Thyroid gland (tissue), 4 donors: Measurements from ENCODE around the gene COTL1. TPM values are rescaled to one million over a fixed set of nuclear protein-coding genes. Genes with fewer than 3 reads are reported as not detected.

ENCODE experiments used
- DNase-seq, 2 donors: peaks; one replicate each; pipeline ENCODE4 v3.0.0-alpha.2; 2019
- H3K27ac ChIP-seq, 3 donors: fragments of 200-600 bp; sonication (generic); 1 replicate in 2 of 3; 2 replicates in 1 of 3; pipeline ENCODE4 v1.5.1; 2016 to 2019; ENCODE audit warnings: mild to moderate bottlenecking in 1 of 3, moderate library complexity in 1 of 3
- H3K27me3 ChIP-seq: fragments of 200-600 bp; sonication (generic); one replicate; pipeline ENCODE4 v1.5.1; 2019
- H3K36me3 ChIP-seq, 2 donors: fragments of 200-600 bp; sonication (generic); one replicate each; pipeline ENCODE4 v1.5.1; 2016 to 2019
- H3K4me1 ChIP-seq, 2 donors: fragments of 200-600 bp; sonication (generic); one replicate each; pipeline ENCODE4 v1.5.1; 2017 to 2019
- H3K4me3 ChIP-seq, 3 donors: fragments of 200-600 bp; sonication (generic); replicated peaks in 1 of 3; 1 replicate in 2 of 3; 2 replicates in 1 of 3; pipeline ENCODE4 v1.5.1; 2016; ENCODE audit warnings: mild to moderate bottlenecking in 1 of 3
- H3K9me3 ChIP-seq: fragments of 200-600 bp; sonication (generic); one replicate; pipeline ENCODE4 v1.5.1; 2017
- POLR2A ChIP-seq, 2 donors: fragments of 450-650 bp; IDR thresholded peaks; one replicate each; pipeline ENCODE4 v1.6.1; 2017; ENCODE audit warnings: antibody characterized with exemption in 2 of 2, mild to moderate bottlenecking in 2 of 2, moderate library complexity in 1 of 2
- WGBS, 2 donors: methylation state at CpG; one replicate each; pipeline ENCODE4 v1.1.5; 2017; 5-methylcytosine and 5-hydroxymethylcytosine counted together
- intact Hi-C: fragments of 100-400 bp; cut with DNase I; formaldehyde crosslinking; loops from one replicate; pipeline ENCODE4 v1.15.1; 2023
- total RNA-seq, 4 donors: library from RNA; depleted of rRNA; stranded (reverse); fragments of >200 nt; gene quantifications; one replicate each; pipeline ENCODE4 v1.2.3, GENCODE V29; 2016
- TF ChIP-seq, protein P1 (sequence below), 6 experiments: fragments of 200-600 bp in 3 of 6; fragments of 450-650 bp in 3 of 6; sonication (generic) in 3 of 6; IDR thresholded peaks; one replicate each; pipeline ENCODE4 v1.5.1; 2016 to 2019; ENCODE audit warnings: antibody characterized with exemption in 6 of 6, mild to moderate bottlenecking in 2 of 6, inconsistent platforms in 1 of 6, moderate library complexity in 1 of 6

COTL1 gene
- total RNA-seq, 4 donors from 2014 or later = 26.0 to 39.7 (median 31.4) TPM

DNA sequence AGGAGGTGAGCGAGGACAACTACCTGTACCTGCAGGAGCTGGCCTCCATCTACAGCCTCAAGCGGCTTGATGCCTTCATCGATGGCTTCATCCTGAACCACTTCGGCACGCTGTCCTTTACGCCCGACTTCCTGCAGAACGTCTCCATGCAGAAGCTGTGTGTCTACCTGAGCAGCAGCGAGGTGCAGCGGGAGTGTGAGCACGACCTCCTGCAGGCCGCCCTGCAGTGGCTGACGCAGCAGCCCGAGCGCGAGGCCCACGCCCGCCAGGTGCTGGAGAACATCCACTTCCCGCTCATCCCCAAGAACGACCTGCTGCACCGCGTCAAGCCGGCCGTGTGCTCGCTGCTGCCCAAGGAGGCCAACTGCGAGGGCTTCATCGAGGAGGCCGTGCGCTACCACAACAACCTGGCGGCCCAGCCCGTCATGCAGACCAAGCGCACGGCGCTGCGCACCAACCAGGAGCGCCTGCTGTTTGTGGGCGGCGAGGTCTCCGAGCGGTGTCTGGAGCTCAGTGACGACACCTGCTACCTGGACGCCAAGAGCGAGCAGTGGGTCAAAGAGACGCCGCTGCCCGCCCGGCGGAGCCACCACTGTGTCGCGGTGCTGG, 39.5 kb upstream of the COTL1 start:
- Histone ChIP-seq H3K36me3 (peaks cover 53 to 63% of the 10 kb centered on the region in 2 donors), H3K4me3 (no peak overlapping the region), H3K27ac (no peak overlapping the region), H3K9me3 (no peaks in the 10 kb centered on the region), H3K4me1 (no peaks in the 10 kb centered on the region), H3K27me3 (no peaks in the 10 kb centered on the region)
- WGBS, 2 donors = 96 to 98% methylated on average over 21 to 39 of the region's 50 CpGs
- intact Hi-C loops = no loop called here
- DNase-seq = no peak
- TF ChIP-seq, protein P1, sequence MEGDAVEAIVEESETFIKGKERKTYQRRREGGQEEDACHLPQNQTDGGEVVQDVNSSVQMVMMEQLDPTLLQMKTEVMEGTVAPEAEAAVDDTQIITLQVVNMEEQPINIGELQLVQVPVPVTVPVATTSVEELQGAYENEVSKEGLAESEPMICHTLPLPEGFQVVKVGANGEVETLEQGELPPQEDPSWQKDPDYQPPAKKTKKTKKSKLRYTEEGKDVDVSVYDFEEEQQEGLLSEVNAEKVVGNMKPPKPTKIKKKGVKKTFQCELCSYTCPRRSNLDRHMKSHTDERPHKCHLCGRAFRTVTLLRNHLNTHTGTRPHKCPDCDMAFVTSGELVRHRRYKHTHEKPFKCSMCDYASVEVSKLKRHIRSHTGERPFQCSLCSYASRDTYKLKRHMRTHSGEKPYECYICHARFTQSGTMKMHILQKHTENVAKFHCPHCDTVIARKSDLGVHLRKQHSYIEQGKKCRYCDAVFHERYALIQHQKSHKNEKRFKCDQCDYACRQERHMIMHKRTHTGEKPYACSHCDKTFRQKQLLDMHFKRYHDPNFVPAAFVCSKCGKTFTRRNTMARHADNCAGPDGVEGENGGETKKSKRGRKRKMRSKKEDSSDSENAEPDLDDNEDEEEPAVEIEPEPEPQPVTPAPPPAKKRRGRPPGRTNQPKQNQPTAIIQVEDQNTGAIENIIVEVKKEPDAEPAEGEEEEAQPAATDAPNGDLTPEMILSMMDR (IDR thresholded peaks at IDR 0.05) = no peak
- no peak for TF ChIP-seq POLR2A (IDR thresholded peaks at IDR 0.05)

DNA sequence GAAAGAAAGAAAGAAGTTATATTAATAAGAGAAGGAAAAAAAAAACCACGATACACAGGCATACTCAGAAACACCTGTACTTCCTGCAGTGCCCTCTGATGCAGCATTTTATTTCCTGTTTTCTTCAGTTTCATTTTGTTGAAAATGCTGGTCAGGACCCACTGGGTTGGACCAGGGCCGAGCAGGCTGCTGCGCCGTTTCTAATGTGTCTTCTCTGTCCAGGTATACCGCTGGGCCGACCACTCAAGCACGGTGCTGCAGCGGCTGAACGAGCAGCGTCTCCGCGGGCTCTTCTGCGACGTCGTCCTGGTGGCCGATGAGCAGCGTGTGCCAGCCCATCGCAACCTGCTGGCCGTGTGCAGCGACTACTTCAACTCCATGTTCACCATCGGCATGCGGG, 38.8 kb upstream of the COTL1 start:
- no peak for DNase-seq
- Histone ChIP-seq H3K9me3 (no peaks in the 10 kb centered on the region), H3K27me3 (no peaks in the 10 kb centered on the region), H3K36me3 (peaks cover 46 to 56% of the 10 kb centered on the region in 2 donors), H3K4me3 (no peak overlapping the region), H3K27ac (no peak overlapping the region), H3K4me1 (no peaks in the 10 kb centered on the region)
- WGBS, 2 donors = 90 to 92% methylated on average over 21 to 22 of the region's 22 CpGs
- TF ChIP-seq, protein P1 (IDR thresholded peaks at IDR 0.05) = no peak
- TF ChIP-seq POLR2A (IDR thresholded peaks at IDR 0.05) = no peak
- intact Hi-C loops = no loop called here

DNA sequence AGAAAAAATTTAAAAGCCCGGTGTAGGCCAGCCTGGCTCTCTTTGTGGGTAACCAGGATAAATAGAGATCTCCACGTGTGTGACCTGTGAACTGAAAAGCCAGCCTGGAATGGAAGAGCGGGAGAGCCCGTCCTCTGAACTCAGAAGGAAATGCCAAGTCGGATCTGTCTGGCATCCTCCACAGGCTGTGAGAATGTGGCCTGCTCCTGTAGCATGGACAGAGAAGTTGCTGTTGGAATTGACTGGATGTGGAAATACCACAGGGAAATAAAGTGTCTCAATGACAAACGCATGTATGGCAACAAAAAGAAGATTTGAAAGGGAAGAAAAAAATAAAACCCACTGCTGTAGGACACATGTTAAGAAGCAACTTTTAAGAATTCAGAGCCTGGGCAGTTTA, 37.1 kb upstream of the COTL1 start:
- DNase-seq = no peak
- 66 to 68% methylated on average over 6 of the region's 6 CpGs for WGBS, 2 donors
- TF ChIP-seq, protein P1 (IDR thresholded peaks at IDR 0.05) = no peak
- TF ChIP-seq POLR2A (IDR thresholded peaks at IDR 0.05) = no peak
- Histone ChIP-seq H3K9me3 (no peaks in the 10 kb centered on the region), H3K4me3 (no peak overlapping the region), H3K36me3 (peaks cover 39 to 40% of the 10 kb centered on the region in 2 donors), H3K27ac (no peak overlapping the region), H3K27me3 (no peaks in the 10 kb centered on the region), H3K4me1 (peaks cover 1 to 2% of the 10 kb centered on the region in 2 donors)
- intact Hi-C loops = no loop called here

DNA sequence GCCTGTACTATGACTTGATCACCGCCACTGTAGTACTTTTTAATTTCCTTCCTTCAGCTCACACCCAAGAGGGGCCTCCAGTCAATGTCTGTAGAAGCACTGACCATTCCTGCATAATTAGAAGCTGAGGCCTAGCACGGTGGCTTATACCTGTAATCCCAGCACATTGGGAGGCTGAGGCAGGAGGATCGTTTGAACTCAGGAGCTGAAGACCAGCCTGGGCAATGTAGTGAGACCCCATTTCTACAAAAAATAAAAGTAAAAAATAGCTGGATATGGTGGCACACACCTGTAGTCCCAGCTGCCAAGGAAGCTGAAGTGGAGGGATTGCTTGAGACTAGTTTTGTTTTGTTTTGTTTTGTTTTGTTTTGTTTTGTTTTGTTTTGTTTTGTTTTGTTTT, 36.4 kb upstream of the COTL1 start:
- Histone ChIP-seq H3K36me3 (peaks cover 31 to 32% of the 10 kb centered on the region in 2 donors), H3K4me1 (peaks cover 4 to 9% of the 10 kb centered on the region in 2 donors), H3K27me3 (no peaks in the 10 kb centered on the region), H3K9me3 (no peaks in the 10 kb centered on the region), H3K4me3 (no peak overlapping the region), H3K27ac (no peak overlapping the region)
- TF ChIP-seq, protein P1 (IDR thresholded peaks at IDR 0.05) = no peak
- no peak for TF ChIP-seq POLR2A (IDR thresholded peaks at IDR 0.05)
- WGBS, 2 donors = 95 to 100% methylated on average over 3 of the region's 3 CpGs
- no peak for DNase-seq
- intact Hi-C loops = no loop called here

DNA sequence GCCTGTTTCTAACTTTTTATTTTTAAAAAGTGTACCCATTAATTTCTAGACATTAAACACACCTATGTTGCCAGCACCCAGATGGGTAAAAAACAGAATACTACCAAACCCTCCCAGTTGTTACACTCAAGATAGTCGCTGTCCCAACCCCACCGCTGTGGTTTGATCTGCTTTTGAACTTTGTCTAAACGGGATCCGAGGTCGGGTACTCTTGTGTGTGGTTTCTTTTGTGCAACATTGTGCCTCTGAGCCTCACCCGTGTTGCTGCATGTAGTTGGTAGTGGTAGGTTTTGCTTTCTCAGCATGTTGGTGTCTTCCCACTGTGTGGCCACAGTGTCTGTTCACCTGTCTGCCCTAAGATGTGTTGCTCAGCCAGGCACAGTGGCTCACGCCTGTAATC, 34.7 kb upstream of the COTL1 start:
- DNase-seq = no peak
- Histone ChIP-seq H3K4me3 (no peak overlapping the region), H3K27me3 (no peaks in the 10 kb centered on the region), H3K9me3 (no peaks in the 10 kb centered on the region), H3K4me1 (peaks cover 9 to 15% of the 10 kb centered on the region in 2 donors), H3K27ac (no peak overlapping the region), H3K36me3 (peaks cover 15% of the 10 kb centered on the region in 2 donors)
- WGBS, 2 donors = 96% methylated on average over 7 of the region's 7 CpGs
- intact Hi-C loops = no loop called here
- TF ChIP-seq POLR2A (IDR thresholded peaks at IDR 0.05) = no peak
- TF ChIP-seq, protein P1 (IDR thresholded peaks at IDR 0.05) = no peak
